HG03103 (cell line): ENCODE measurements around the gene CTNND1.
"Not testable (repeated sequence)": the region's sequence is repeated elsewhere in the genome, so short reads cannot be mapped to it uniquely, and the experiment has no call there.

Source experiments
- ATAC-seq: cut with Tn5 transposase; IDR thresholded peaks from one replicate; pipeline ENCODE4 v1.9.1; 2021; ENCODE audit warnings: low read depth; ENCODE audit not compliant: unreplicated experiment

Gene CTNND1, protein sequence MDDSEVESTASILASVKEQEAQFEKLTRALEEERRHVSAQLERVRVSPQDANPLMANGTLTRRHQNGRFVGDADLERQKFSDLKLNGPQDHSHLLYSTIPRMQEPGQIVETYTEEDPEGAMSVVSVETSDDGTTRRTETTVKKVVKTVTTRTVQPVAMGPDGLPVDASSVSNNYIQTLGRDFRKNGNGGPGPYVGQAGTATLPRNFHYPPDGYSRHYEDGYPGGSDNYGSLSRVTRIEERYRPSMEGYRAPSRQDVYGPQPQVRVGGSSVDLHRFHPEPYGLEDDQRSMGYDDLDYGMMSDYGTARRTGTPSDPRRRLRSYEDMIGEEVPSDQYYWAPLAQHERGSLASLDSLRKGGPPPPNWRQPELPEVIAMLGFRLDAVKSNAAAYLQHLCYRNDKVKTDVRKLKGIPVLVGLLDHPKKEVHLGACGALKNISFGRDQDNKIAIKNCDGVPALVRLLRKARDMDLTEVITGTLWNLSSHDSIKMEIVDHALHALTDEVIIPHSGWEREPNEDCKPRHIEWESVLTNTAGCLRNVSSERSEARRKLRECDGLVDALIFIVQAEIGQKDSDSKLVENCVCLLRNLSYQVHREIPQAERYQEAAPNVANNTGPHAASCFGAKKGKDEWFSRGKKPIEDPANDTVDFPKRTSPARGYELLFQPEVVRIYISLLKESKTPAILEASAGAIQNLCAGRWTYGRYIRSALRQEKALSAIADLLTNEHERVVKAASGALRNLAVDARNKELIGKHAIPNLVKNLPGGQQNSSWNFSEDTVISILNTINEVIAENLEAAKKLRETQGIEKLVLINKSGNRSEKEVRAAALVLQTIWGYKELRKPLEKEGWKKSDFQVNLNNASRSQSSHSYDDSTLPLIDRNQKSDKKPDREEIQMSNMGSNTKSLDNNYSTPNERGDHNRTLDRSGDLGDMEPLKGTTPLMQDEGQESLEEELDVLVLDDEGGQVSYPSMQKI

DNA sequence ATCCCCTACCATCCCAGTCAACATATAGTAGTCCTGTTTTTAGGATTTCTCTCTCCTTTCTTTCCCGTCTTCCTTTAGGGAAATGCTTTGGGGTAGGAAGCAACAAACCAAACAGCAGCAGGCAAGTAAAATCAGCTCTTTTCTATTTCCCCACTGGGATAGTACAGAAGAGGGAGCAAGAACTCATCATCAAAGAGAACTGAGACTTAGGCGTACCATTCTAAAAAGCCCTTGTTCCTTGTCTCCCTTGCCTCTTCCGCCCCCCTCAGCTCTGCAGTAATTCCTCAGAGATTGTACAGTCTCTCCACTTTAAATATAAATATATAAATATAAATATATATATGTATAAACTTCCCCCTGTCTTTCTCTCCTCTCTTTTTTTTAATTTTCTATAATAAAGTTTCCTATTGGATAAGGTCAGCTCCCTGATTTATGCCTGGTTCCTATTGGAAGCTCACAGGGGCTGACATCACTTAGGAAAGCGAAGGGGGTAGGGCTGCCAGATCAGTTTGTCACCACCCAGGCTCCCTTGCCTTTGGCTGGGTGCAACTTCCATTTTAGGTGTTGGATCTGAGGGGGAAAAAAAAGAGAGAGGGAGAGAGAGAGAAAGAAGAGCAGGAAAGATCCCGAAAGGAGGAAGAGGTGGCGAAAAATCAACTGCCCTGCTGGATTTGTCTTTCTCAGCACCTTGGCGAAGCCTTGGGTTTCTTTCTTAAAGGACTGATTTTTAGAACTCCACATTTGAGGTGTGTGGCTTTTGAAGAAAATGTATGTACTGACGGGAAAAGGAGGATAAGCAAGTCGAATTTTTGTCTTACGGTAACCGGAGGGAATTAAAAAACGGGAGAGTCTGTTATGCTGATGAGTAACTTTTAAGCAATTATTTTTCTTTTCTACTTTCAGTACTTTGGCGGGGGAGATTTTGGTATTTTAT is at the start of gene CTNND1:
CTNND1 (plus strand) TSS at position 502 of the 934 bp plus-strand sequence. CDS start 29,677 bp downstream, outside the sequence.
- ATAC-seq: peak; percentile 96

DNA sequence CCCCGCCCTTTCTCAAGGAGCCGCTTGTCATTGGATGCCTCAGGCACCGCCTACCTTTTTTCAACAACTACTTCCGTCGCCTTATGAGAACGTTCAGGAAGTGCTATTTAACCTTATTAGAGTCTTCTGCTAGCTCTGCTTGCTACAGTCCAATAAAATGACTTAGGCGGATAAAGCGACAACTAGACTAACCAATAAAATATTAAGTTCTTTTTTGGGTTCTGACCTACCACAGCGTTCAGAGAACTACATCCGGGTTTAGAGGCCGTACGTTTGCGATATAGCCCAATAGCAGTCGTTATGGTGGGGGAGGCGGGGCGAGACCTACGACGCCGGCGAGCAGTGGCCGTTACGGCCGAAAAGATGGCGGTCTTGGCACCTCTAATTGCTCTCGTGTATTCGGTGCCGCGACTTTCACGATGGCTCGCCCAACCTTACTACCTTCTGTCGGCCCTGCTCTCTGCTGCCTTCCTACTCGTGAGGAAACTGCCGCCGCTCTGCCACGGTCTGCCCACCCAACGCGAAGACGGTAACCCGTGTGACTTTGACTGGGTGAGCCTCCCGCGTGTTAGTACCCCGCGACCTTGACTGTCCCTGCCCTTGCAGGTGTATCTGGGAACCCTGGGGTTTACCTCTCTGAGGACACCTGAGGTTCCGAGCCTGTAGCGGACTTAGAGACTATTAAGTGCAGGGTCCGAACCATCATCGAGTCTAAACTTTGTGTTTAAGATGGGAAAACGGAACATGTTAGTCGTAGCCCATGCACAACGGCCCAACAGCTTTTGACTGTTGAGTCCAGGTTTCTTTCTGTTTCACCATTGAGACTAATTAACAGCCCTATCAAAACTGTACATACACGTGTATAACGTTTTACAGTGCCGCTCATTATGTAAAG is 49.1 kb upstream of the CTNND1 start, which contains the start of gene TMX2:
TMX2 (plus strand) TSS at position 338 of the 895 bp plus-strand sequence; CDS start at position 364, 26 bp downstream.
- peak; percentile 93 for ATAC-seq

DNA sequence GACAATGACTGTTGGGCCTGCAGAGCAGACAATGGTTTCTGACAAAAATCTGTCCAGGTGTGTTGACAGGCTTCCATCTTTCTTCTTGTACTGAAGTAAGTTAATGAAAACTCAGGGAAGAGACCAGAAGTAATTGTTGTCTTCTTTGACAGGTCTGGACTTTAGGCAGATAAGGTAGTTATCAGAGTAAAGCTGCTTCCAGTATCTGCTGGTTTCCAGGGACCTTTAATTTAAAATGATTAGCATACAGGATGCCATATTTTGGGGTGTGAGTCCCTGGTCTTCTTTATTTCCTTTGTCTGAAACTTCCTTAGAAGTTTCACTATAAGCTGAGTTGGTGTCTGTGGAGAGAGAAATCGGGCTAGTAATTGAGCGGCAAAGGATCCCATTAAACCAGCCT is 47.8 kb upstream of the CTNND1 start:
- ATAC-seq: no peak

DNA sequence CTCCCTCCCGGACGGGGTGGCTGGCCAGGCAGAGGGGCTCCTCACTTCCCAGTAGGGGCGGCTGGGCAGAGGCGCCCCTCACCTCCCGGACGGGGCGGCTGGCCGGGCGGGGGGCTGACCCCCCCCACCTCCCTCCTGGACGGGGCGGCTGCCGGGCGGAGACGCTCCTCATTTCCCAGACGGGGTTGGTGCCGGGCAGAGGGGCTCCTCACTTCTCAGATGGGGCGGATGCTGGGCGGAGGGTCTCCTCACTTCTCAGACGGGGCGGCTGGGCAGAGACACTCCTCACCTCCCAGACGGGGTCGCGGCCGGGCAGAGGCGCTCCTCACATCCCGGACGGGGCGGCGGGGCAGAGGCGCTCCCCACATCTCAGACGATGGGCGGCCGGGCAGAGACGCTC is 44.9 kb upstream of the CTNND1 start:
- not testable (repeated sequence) for ATAC-seq

DNA sequence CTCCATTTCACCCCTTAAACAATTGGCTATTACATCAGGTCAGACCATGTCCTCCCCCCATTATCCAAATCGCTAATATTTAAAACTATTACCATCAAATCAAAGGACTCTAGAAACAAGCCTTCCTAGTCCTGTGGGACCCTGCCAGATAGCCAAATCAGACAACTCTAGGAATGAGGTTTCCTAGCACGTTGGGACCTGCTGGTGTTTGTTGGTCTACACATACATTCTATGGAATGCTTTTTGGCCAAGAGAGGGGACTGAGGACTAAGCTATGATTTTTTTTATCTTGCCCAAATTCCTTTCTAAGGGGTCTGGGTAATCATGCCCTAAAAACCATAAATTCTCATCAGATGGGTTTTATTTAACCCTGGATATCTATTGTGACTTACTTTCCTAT is 34.4 kb upstream of the CTNND1 start:
- ATAC-seq: no peak

DNA sequence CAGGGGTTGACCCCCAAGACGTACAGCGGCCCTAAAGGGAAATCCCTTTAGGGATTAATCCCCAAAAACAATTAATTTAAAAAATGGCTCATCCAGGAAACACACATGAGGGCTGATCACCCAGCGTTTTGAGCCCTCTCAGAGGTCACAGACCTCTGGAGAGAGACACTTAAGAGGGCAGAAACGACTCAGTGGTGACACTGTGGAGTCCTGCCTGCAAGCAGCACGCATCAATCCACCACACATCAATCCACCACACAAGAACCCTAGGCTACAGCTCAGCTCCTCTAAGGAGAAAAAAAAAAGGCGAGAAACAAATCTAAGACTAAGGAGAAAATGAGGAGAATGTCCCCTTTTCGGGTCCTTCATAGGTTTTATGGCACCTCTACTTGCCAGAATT is 32.8 kb upstream of the CTNND1 start:
- ATAC-seq: no peak

DNA sequence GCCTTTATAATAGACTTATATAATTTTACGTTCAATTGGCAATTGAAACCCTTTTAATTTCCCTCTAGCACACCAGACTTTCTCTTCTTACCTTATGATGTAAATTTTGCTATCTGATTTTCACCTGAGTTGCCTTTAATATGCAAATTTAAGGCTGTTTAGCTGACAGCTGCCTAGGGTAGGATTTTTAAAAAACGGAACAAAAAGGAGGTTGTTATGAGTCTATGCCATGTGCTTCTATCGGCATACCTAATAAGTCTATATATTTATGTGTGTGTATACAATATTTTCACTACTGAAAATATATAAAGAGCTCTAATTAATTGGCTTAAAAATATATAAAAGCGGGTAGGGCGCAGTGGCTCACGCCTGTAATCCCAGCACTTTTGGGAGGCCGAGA is 32.1 kb upstream of the CTNND1 start:
- ATAC-seq: no peak

DNA sequence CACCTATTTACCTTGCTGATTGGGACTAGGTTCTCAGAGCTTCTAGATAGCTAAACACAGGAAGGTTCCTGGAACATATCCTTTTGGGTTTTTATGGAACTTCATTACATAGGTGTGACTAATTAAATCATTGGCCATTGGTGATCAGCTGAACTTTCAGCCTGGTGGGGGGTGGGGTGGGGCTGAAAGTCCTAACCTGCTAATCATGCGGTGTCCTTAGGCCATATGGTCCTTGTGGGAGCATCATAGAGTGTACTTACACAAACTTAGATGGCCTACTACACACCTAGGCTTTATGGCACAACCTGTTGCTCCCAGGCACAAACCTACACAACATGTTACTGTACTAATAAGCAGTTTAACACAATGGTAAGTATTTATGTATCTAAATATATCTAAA is 28.9 kb upstream of the CTNND1 start:
- no peak for ATAC-seq

DNA sequence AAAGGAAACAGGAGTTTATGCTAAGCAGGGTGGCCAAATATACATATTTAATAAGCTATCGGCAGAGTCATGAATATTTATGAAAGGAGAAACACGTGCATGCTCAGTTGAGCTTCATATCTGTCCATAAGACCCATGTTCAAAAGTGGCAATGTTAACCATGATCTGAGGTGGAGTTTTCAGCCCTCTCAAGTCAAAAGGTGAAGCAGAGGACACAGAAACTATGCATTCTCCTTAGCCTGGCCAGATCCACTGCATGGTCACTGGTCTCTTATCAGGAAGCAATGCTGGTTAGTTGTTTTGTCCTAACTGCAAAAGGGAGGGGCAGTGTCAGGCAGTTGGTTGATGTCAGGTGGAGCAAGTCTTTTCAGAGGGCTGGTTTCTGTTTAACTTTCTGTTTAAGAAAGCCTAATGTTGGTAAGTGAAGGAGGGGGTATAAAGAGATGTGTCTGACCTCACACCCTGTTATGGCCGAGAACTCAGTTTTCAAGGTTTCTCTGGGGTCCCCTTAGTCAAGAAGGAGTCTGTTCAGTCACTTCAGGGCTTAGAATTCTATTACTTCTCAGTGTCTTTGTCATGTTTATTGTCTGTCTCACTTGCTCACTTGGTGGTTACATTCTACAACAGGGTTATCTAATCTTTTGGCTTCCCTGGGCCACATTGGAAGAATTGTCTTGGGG is 25.8 kb upstream of the CTNND1 start:
- no peak for ATAC-seq

DNA sequence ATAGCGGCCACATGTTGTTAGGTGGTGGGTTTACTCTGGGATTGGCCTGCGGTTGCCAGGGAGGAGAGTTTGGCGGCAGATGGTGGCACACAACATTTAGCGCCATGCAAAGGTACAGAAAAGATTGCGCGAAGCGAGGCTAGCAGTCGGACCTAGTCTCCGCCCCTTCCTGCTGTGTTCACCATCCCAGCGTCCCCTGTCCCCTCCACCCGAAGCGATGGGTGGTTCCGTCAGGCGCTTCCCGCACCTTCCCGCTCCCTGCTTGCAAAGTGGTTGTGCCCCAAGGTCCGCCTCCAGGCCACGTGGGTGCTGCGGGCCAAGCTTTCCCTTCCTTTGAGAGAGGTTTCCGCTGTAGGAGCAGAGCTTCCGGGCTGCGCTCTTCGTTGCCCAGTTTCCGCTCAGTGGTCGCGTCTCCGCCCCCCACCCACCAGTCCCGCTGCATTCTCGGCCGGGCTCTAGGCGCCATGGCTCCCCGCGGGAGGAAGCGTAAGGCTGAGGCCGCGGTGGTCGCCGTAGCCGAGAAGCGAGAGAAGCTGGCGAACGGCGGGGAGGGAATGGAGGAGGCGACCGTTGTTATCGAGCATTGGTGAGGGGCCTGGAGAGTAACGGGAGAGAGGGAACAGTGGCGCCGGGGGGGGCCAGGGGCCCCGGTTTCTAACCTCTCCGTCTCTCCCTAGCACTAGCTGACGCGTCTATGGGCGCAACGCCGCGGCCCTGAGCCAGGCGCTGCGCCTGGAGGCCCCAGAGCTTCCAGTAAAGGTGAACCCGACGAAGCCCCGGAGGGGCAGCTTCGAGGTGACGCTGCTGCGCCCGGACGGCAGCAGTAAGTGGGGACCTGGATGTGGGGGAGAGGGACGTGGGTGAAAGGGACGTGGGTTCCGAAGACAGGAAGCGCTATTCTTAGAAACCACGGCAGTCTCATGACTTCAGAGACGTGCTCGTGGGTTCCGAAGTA is 20.2 kb upstream of the CTNND1 start, which contains the start of gene SELENOH:
SELENOH (plus strand) TSS at position 360 of the 955 bp plus-strand sequence; CDS start at position 465, 105 bp downstream.
- peak; percentile 82 for ATAC-seq

DNA sequence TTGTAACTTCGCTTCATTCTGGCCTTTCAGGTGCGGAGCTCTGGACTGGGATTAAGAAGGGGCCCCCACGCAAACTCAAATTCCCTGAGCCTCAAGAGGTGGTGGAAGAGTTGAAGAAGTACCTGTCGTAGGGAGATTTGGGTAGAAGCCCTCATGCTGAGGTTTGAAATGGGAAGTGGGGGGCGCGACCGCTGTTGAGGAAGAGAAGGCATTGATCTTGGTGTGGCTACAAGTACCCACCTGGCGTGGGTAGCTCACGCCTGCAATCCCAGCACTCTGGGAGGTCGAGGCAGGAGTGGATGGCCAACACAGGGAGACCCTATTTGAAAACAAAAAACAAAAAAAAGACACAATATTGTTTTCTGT is 19.5 kb upstream of the CTNND1 start:
- ATAC-seq: no peak

DNA sequence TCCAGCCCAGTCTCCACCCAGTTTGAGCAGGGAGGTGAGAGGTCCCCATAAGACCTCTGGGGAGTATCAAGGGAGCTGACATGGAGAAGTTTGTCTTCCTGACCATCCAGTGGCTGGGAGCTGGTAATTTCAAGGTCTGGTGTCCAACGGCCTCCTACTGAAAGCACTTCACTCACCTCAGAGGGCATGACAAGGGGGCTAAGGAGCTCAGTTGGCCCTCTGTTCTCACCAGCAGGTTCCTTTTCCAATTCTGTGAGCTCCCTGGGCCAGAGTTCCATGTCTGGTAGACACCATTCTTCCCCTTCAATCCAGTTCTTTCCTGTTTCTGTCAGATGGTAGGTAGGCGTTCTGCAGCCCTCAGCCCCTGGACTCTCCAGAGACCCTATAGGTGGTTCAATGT is 17.2 kb upstream of the CTNND1 start:
- ATAC-seq: no peak

DNA sequence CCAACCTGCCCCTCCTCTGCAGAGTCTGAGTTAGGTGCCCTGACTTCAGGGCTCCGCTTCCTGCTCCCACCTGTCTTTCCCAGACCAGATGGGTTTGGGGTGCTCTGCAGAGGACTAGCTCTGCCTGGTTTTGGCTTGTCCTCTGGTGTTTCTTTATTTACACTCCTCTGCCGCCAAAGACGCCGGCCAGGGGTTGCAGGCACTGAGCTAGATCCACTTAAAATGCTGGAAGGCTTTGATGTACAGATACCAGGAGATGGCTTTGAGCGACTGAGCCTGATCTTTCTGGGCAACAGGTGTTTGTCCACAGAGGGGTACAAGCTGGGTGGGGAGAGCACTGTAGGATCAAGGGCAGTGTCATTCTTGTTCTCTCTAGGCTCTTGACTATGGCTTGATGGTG is 16.4 kb upstream of the CTNND1 start:
- no peak for ATAC-seq

DNA sequence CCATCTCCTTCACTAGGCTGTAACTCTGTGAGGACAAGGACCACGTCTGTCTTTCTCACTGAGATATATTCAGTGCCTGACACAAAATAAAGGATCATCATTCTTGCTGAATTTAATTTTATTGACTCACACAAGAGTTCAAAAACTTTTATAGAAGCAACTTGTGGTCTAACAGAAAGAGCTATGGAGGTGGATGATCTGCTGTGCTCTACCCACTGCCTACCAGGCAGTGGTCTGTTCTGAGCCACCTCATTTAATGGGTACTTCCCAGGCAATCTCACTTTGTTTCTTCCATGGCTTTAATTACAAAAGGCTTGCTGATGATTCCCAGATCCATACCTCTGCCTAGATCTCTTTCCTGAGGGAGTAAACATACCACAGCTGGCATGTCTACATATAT is 14.7 kb upstream of the CTNND1 start:
- no peak for ATAC-seq

DNA sequence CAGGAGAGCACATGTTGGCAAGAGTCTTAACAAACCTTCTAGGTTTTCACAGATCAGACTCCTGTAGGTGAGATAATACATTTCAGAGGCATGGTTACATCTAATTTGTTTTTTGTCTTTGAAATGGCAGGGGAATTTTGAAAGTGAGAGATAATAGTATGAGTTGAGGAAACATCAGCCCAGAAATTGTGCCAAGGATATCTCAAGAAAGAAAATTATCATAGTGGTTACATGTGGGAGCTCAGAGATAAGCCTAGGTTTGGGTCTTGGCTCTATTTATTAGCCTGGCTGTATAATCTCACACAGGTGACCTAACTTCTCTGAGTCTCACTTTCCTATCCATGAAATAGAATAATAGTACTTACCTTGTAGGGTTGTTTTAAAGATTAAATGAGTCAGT is 10.4 kb upstream of the CTNND1 start:
- no peak for ATAC-seq

DNA sequence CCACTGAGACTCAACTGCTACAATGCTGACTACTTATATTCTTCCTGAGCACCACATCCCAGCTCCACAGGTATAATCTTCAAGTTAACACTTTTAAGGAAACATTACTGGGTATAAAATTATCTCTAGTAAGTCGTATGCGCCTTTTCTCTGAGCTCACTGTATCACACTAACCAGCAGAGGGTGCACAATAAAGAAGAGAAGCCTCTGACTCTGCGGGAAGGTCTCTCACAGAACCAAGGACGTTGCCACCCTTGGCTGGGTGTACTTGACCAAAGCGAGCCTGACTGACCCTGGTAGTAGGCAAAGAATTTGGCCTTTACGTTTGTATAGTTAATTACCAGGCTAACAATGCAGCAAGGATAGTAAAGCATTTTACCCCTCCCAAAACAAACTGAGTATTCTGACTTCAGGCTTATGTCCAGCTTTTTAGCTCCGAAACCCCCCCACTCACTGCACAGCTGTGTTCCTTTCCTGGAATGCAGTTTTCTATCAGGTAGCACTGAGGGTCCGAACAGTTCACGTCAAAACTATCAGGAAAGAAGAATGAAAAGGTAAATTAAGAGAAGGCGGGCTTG is 9.8 kb upstream of the CTNND1 start, which contains the start of gene BTBD18:
BTBD18 (minus strand) TSS at position 144 of the 578 bp plus-strand sequence. CDS start 631 bp downstream, outside the sequence.
- no peak for ATAC-seq

DNA sequence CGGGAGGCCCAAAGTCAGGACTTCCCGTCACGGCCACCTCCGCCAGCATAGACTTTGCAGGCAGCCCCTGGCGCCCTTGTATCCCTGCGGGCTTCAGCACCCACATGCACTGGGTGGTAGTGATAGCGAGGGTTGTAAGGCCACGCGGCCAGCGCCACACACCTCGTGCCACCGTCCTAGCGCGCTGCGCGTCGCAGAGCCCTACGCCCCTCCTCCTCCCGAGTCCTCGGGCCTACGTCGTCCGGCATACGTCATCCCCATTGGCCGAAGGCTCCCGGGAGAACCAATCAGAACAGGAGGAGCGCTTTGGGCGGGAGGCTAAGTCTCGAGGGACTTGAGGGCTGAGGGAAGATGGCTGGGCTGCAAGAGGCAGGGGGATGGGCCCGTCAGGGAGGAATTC is 8.6 kb upstream of the CTNND1 start:
- no peak for ATAC-seq
